NCI-H1694 (cell line): Measurements from ENCODE around the gene SLC27A3.
A peak's percentile ranks its signal among the peaks of the same experiment; 100 is the strongest.
"Not testable (repeated sequence)": the region's sequence is repeated elsewhere in the genome, so short reads cannot be mapped to it uniquely, and the experiment has no call there.

Experiments used
- DNase-seq: peaks from one replicate; lab custom pipeline; 2025; lab: John Stamatoyannopoulos, UW

SLC27A3 gene

DNA sequence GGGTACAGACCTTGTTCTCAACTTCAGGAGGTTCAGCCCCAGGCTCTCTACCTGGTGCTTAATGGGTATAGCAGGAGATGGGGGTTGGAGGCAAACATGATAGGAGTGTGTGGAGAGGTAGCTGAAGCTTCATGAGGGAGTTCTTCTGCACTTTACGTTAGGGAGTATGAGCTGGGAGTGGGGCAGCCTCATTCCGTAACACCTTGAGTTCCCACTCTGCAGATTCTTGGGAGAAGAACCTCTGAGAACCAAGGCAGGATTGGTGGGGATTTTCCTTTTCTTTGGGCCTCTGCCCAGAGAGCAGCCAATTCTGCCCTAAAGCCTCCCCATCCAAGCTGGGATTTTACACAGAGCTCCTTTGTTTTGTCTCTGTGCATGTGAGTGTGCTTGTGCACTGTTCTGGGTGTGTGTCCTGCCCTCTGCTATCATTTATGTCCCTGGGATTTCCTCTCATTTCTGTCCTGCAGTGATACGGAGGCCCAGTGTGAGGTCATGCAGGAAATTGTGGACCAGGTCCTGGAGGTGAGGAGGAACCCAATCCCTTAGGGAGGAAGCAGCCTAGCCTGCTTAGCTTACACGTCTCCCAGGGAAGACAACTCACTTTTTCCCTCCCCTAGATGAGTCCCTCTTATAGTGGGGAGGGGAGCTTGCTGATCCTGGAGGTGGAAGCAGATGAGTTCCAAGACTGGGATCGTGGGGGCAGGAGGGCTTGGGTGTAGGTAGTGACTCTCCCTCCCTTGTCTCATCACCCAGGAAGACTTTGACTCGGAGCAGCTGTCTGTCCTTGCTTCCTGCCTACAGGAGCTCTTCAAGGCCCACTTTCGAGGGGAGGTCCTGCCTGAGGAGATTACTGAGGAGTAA, 11.6 kb upstream of the SLC27A3 start:
- no peak for DNase-seq

DNA sequence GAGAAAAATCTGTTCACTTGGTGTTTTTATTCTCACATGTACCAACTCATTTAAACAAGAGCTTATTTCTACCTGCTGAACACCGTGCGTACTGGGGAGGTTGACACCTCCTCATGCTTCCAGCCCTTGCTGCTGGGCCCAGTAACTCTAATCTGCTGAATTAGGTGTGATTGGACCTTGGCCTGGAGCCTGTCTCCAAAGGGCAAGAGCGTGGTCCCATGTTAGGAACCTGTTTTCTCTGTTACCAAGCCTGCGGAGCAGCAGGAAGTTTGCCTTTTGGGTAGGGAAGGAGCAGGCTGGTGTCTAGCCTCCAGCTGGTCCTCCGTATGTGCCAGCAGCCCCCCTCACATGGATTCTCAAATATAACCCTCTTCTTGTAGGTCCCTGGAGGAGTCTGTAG, 10.9 kb upstream of the SLC27A3 start:
- DNase-seq = no peak

DNA sequence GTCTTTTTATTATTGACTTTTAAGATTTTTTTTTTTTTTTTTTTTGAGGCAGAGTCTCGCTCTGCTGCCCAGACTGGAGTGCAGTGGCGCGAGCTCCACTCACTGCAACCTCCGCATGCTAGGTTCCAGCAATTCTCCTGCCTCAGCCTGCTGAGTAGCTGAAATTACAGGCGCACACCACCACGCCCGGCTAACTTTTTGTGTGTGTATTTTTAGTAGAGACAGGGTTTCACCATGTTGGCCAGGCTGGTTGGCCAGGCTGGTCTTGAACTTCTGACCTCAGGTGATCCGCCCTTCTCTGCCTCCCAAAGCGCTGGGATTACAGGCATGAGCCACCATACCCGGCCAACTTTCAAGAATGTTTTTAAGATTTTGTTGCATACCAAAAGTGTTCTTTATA, 8.5 kb upstream of the SLC27A3 start:
- not testable (repeated sequence) for DNase-seq

DNA sequence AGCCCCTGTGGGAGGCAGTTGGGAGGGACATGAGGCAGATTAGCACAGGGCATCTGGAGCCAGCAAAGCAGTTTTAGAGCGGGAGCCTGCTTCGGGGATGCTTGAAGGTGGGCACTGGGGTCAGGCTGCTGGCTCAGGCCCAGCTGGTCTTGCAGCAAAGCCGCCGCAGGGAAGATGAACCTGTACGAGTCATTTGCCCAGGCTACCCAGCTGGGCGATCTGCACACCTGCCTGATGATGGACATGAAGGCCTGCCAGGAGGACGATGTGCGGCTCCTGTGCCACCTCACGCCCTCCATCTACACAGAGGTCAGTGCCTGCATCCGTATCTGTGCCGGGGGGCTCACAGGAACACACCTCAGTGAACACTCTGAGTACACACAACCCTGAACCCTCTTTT, 7.7 kb upstream of the SLC27A3 start:
- no peak for DNase-seq

DNA sequence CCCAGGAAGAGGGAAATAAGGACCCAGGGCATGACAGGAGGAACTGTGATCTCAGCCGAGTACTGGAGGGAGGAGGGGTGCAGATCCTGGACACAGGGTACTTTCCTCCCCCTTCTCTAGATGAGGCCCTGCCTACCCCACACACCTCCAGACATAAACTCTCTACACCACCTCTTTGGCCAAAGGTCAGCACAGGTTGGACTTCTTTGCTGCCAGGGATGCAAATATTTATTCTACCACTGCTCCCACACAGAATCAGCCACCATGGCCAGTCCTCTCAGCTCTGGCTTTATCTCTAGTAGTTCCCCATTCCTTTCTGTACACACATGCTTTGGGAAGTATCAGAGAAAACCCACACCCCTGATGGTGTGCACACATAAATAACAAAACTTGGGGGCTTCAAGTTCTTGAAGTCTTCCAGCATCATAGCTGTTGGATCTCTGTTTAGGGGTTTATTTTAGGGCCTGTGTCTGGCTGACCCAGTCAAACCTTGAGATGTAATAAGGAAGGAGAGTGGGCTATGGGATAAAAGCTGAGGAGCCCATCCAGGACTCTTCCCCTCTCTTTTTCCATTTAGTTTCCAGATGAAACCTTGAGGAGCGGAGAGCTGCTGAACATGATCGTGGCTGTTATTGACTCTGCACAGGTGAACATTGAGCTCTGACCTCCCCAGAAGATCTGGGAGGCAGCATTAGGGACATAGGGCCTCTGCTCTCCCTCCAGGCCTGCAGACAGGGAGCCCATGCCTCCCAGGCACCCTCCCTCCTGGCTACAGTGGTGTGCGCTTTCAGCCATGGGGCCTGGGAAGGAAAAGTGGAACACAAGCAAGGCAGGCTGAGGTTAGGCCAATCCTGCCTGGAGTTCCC, 6.7 kb upstream of the SLC27A3 start:
- DNase-seq = no peak

DNA sequence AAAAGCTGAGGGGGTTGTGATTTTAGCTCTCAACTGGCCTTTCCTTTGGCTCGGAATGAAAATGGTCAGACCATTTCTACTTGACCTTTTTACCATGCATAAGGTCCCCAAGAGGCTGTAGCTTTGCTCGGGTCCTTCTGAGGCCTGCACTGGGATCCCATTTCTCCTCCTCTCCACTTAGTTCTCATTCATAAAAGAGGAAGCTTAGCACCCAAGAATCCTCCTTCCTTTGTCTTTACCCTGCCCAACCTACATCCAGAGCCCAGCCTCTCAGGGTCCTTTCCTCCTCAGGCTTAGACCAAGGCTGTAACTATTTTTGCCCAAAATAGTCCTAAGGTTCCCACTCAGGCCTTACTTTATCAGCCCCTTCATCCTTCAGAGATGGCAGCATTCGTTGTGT, 6.0 kb upstream of the SLC27A3 start:
- DNase-seq = no peak

DNA sequence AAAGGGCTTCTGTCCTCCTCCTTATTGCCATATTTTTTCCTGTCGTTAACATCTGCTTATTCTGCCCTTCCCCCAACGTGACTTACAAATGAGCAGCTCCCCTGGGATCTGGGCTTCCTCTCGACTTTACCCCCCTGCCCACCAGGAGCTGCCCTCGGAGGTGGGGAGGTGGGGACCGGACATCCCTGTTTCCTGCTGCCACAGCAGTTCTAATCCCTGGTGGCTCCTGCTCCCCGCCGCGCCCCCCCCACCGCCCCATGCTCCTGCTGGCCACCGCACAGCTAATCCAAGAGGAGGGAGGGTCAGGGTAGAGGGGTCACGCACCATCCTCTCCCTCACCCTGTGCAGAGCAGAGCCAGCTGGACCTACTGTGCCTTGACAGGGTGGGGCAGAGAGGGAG, 4.4 kb upstream of the SLC27A3 start:
- no peak for DNase-seq

DNA sequence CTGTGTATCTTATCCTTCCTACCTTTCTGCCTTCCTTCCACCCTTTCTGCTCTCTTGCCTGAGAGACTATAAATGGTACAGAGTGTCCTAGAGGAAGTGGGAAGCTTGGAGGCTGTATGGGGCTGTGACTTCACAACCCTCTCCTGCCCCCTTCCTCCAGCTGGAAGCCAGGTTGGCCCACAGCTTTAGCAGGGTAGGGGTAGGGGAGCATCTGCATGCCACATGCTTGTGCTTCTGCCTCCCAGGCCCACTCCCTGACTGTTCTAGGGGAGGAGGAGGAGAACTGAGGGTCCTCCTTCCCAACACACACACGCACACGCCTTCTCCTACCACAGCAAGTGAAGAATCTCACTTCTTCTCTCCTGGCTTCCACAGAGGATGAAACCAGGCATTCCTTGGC, 3.9 kb upstream of the SLC27A3 start:
- no peak for DNase-seq

DNA sequence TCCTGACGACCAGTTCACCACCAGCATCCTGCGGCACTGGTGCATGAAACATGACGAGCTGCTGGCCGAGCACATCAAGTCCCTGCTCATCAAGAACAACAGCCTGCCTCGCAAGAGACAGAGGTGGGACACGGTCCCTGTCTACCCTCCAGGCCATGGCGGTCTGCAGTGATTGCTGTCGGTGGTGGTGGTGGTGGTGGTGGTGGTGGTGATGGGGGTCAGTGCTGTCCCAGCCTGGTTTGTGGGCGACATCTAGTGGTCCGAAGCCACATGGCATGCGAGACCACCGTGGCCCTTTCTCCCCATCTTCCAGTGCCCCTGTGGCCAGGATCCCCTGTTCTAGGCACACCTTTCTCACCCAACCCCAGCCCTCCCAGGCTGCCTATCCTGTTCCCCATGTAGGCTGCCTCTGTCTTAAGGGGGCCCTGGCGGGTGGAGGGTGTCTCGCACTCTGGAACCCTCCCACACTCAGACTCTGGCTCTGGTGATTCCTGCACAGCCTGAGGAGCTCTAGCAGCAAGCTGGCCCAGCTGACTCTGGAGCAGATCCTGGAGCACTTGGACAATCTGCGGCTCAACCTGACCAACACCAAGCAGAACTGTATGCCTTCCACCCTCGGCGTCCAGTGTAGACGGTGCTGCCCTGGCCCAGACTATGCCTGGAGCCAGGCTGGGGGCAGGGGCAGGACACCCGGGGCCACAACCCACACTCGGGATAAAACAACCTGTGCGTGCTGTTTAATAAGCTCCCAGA, 3.2 kb upstream of the SLC27A3 start:
- DNase-seq = peak; percentile 38

DNA sequence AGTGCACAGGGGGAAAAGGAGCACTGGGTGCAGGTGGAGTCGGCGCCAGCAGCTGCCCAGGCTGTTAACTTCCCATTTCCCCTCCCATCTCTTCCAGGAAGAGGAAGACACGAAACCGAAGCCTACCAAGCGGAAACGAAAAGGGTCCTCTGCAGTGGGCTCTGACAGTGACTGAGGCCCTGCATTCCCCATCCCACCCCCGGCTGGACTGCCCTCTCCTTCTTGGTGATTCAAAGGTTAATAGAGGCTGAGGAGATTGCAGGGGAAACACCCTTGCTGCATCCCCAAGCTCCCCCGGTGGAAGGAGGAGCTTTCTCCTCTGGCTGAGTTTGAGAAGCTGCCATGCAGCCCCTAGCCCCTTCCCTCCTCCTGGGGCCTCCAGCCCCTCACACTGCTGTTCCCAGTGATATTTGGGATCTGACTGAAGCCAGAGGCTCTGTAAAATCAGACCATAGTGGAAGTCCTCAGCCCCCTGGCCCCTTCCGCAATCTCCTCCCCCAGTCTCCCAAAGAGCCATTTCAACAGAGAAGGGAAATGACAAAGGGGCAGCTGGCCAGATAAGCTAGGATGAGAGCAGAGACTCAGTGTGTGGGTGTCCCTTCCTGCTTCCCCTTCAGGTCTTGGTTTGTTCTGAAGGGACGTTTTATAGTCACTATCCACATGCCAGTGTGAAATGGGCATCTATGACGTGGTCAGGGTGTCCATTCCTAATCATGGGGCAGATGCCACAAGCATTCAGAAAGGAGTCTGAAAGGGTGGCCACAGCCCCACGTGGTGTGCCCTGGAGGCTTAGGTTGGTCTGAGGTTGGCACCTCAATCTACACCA, 1.9 kb upstream of the SLC27A3 start:
- DNase-seq = no peak

DNA sequence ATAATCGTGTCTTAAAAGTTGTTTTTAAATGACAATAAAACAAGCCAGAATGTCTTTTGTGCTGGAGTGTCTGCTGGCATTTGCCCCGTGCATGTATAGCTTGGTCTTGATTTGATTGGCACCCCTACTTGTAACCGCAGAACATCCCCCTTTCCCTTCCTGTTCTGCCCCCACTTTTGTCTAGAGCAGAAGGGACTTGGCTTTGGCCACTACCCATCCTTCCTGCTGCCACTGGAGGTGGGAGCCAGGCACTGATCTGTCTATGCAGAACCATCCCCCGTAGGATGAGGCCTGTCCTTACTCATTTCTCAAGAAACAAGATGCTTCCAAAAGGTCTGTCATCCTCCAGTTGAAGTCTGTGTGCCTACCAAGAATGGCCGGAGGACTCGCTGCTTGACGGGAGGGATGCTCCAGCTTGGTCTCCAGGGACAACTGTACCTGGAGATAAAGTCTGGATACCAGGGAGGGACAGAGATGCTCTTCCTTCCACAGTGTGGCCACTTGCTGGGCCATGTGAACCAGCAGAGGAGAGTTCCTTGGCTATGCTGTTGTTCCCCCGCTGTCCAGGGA, 1.1 kb upstream of the SLC27A3 start:
- DNase-seq = no peak

DNA sequence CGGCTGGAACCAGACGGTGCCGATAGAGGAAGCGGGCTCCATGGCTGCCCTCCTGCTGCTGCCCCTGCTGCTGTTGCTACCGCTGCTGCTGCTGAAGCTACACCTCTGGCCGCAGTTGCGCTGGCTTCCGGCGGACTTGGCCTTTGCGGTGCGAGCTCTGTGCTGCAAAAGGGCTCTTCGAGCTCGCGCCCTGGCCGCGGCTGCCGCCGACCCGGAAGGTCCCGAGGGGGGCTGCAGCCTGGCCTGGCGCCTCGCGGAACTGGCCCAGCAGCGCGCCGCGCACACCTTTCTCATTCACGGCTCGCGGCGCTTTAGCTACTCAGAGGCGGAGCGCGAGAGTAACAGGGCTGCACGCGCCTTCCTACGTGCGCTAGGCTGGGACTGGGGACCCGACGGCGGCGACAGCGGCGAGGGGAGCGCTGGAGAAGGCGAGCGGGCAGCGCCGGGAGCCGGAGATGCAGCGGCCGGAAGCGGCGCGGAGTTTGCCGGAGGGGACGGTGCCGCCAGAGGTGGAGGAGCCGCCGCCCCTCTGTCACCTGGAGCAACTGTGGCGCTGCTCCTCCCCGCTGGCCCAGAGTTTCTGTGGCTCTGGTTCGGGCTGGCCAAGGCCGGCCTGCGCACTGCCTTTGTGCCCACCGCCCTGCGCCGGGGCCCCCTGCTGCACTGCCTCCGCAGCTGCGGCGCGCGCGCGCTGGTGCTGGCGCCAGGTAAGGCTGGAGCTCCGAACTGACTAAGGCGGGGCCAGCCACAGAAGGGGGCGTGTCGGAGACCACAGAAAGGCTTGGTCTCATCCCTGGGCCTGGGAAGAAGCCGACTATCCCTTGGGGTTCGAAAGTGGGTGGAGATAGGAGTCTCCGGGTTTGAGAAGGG, 486 bp downstream of the SLC27A3 start:
- DNase-seq = peak; percentile 81

DNA sequence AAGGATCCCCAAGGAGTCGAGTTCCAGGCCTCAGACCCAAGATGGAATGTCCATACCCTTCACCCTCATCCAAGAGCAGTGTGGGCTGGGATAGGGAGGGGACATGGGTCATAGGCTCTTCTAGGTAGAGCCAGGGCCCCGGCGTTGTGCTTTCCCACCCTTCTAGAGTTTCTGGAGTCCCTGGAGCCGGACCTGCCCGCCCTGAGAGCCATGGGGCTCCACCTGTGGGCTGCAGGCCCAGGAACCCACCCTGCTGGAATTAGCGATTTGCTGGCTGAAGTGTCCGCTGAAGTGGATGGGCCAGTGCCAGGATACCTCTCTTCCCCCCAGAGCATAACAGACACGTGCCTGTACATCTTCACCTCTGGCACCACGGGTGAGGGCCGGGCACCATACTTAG, 1.1 kb downstream of the SLC27A3 start:
- no peak for DNase-seq

DNA sequence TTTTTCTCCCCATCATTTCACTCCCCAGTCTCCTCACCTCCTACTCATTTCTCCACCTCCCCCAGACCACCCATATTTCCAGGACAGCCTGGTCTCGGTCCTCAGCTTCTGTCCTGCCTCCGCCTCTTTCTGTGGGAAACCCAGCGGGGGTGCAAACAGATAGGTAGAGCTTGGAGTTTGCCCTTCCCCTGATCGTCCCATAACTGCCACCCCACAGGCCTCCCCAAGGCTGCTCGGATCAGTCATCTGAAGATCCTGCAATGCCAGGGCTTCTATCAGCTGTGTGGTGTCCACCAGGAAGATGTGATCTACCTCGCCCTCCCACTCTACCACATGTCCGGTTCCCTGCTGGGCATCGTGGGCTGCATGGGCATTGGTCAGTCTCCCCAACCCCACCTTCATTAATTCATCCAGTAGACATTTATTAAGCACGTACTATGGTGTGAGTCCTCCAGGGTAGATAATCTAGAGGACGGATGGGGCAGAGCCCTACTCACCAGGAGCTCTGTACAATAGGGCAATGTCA, 1.7 kb downstream of the SLC27A3 start:
- DNase-seq = no peak

DNA sequence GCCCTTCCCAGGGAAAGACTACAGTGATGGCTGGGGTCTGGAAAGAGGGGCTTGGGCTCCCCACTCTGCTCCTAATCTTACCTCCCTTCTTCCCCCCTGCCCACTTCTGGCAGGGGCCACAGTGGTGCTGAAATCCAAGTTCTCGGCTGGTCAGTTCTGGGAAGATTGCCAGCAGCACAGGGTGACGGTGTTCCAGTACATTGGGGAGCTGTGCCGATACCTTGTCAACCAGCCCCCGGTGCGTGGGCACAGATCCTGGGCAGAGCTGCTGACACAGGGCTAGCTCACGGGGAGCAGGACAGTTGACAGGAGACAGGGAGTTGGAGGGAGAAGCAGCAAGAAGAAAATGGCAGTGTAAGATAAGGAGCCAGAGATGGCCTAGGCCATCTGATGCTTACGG, 2.4 kb downstream of the SLC27A3 start:
- DNase-seq = no peak

DNA sequence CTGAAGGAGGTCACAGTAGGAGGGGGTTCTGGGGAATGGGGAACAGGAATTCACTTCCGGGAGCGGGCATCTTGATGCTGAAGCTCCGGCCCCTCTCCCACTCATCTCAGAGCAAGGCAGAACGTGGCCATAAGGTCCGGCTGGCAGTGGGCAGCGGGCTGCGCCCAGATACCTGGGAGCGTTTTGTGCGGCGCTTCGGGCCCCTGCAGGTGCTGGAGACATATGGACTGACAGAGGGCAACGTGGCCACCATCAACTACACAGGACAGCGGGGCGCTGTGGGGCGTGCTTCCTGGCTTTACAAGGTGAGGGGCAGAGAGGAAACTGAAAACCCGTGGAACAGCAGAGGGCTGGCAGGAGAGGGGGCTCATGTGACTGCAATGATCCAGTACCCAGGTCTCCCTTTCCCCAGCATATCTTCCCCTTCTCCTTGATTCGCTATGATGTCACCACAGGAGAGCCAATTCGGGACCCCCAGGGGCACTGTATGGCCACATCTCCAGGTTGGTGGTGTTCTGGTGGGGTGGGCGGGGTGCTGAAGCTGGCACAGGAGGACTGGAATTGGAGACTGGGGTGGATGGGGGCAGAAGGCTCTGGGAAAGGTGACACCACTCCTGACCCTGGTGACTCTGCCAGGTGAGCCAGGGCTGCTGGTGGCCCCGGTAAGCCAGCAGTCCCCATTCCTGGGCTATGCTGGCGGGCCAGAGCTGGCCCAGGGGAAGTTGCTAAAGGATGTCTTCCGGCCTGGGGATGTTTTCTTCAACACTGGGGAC, 3.0 kb downstream of the SLC27A3 start:
- no peak for DNase-seq

DNA sequence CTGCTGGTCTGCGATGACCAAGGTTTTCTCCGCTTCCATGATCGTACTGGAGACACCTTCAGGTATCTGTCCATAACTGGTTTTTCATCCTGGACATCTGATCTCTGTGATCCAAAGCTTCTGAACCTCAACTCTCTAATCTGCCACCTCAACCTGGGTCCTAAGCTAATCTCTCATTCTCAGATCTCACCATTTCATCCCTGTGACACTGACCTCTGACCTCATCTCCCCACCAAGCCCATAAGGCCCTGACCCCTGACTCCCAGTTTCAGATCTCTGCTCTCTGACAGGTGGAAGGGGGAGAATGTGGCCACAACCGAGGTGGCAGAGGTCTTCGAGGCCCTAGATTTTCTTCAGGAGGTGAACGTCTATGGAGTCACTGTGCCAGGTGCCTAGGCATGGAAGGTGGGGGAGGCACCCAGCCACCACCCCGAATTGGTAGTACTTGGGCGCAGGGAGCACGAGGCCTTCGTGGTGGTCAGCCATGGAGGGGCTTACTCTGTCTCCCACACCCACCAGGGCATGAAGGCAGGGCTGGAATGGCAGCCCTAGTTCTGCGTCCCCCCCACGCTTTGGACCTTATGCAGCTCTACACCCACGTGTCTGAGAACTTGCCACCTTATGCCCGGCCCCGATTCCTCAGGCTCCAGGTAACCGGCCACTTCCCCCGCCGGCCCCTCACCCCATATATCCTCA, 3.8 kb downstream of the SLC27A3 start:
- no peak for DNase-seq

DNA sequence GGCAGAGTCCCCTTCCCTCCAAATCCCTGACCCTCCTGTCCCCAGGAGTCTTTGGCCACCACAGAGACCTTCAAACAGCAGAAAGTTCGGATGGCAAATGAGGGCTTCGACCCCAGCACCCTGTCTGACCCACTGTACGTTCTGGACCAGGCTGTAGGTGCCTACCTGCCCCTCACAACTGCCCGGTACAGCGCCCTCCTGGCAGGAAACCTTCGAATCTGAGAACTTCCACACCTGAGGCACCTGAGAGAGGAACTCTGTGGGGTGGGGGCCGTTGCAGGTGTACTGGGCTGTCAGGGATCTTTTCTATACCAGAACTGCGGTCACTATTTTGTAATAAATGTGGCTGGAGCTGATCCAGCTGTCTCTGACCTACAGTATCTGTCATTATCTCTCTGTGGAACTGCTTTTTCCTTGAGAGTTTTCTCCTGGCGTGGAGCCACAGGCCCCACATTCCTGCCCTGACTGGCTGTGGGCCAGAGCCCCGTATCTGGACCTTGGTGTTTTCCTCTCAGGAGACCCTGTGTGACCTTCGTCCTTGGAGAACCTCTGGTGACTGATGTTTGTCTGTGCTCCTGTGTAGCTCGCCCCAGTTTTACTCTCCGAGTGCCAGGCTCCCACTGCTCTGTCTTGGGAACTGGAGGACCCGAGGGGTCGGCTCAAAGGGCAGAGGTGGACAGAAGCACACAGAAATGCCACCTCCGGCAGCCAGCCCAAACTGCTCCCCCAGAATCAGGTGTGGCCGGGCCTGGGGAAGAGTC, 4.8 kb downstream of the SLC27A3 start:
- no peak for DNase-seq
